ENCODE measurements around the gene MRPS18B.
A peak's percentile ranks its signal among the peaks of the same experiment; 100 is the strongest.

The MRPS18B gene

DNA sequence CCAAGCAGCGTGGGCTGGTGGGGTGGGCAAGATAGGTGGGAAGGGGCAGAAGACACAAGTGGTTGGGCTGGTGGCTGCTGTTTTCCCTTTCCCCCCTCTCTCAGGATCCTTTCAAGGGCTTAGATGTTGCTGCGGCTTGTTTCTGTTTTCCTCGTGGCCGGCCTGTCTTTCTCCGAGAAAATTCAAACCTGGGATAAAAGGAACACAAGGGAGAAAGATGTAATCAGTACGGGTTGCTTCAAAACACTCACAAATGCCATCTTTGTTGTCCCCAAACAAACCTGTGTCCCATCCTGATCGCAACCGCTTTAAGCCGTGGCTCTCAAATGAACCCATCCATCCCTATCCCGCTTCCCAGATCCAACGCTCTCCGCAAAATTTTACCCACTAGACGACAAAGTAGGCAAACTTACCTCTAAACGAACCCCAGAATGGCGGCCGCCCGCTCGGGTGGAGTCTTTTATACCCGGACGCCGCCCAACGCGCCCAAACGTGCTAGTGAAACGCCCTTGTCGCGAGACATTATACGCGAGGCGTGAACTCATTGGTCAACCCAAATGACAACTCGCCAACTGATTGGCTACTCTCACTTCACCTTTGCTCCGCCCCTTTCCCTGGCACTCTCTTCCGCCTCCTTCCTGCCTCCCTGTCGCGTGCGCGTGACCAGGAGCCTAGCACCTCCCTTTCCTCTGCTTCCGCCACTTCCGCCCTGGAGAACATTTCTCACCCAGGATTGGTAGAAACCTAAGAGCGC, 652 bp upstream of the MRPS18B start, which contains the start of gene PPP1R10:
Gene PPP1R10, minus strand, starts transcription at position 433 of the 754 bp plus-strand sequence. CDS start 7,299 bp downstream, outside the sequence.
- Histone ChIP-seq H3K9ac (ENCODE audit: low read length) (peak within 1 kb of the TSS; percentile 100), H3K36me3 (ENCODE audit: insufficient read depth, low read length) (peaks cover 36% of the 10 kb centered on the region), H3K4me1 (ENCODE audit: insufficient read depth, low read length) (peaks cover 33% of the 10 kb centered on the region), H3K27me3 (ENCODE audit: control insufficient read depth in 1 of 2, insufficient read depth in 2 of 2, low read length in 2 of 2) (no peaks in the 10 kb centered on the region), H3K4me3 (ENCODE audit: low read depth in 1 of 2, low read length in 2 of 2) (peak within 1 kb of the TSS; percentile 76 to 96), H3K27ac (ENCODE audit: low read depth, low read length) (peak within 1 kb of the TSS; percentile 90), H3K9me3 (ENCODE audit: low read length) (no peaks in the 10 kb centered on the region)

DNA sequence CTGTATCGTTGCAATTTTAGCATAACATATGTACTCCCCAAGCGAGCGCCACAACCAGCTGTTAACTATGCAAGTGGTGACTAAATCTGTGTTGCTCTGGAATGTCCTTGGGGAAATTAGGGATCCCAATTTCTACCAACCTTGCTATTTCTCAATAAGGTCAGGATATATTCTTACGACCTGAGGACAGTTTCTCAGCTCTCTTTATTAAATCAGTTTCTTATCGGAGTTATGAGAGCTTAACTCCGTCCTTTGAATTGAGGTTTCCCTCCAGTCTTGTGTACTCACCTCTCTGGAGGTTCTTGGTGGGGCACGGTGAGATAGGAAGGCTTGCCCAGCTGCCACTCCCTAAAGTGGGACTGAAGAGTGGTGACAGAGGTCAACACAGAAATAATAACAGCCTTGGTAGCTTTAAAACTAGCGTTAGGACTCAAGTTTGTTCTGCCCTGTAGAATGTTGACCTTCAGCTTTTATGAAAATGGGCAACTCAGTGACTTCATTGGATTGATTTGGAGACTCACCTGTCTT, 694 bp downstream of the MRPS18B start:
- peak overlapping the region; percentile 38 to 67 for H3K4me3 ChIP-seq (ENCODE audit: low read depth in 1 of 2, low read length in 2 of 2)
- peak overlapping the region; percentile 81 for H3K9ac ChIP-seq (ENCODE audit: low read length)
- no peaks in the 10 kb centered on the region for H3K9me3 ChIP-seq (ENCODE audit: low read length)
- no peaks in the 10 kb centered on the region for H3K27me3 ChIP-seq (ENCODE audit: control insufficient read depth in 1 of 2, insufficient read depth in 2 of 2, low read length in 2 of 2)
- H3K27ac ChIP-seq (ENCODE audit: low read depth, low read length) = peak overlapping the region; percentile 62
- peaks cover 20% of the 10 kb centered on the region for H3K4me1 ChIP-seq (ENCODE audit: insufficient read depth, low read length)
- H3K36me3 ChIP-seq (ENCODE audit: insufficient read depth, low read length) = peaks cover 43% of the 10 kb centered on the region

DNA sequence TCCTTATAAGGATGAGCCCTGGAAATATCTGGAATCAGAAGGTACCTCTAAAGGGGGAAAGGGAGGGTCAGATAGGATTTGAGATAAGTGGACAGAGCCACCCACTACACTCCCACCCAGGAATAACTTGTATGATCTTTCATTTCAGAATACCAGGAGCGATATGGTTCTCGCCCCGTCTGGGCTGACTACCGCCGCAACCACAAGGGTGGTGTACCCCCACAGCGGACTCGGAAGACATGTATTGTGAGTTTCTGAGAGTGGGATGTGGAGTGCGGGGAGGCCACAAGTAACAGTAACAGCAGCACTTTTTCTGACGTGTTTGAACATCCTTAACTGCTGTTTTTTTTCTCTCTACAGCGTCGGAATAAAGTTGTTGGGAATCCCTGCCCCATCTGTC, 1.9 kb downstream of the MRPS18B start:
- H3K36me3 ChIP-seq (ENCODE audit: insufficient read depth, low read length) = peaks cover 46% of the 10 kb centered on the region
- H3K4me3 ChIP-seq (ENCODE audit: low read depth in 1 of 2, low read length in 2 of 2) = no peak overlapping the region
- H3K9ac ChIP-seq (ENCODE audit: low read length) = no peak overlapping the region
- H3K27me3 ChIP-seq (ENCODE audit: control insufficient read depth in 1 of 2, insufficient read depth in 2 of 2, low read length in 2 of 2) = no peaks in the 10 kb centered on the region
- H3K9me3 ChIP-seq (ENCODE audit: low read length) = no peaks in the 10 kb centered on the region
- no peak overlapping the region for H3K27ac ChIP-seq (ENCODE audit: low read depth, low read length)
- peaks cover 8% of the 10 kb centered on the region for H3K4me1 ChIP-seq (ENCODE audit: insufficient read depth, low read length)

DNA sequence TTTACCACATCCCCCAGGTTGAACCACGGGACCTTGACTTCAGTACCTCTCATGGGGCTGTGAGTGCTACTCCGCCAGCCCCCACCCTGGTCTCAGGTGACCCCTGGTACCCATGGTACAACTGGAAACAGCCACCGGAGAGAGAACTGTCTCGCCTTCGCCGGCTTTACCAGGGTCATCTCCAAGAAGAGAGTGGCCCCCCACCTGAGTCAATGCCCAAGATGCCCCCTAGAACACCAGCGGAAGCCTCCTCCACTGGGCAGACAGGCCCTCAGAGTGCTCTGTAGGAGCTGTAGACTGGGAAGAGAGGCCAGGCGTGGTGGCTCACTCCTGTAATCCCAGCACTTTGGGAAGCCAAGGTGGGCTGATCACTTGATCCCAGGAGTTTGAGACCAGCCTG, 7.9 kb downstream of the MRPS18B start:
- Histone ChIP-seq H3K4me3 (ENCODE audit: low read depth in 1 of 2, low read length in 2 of 2) (no peak overlapping the region), H3K36me3 (ENCODE audit: insufficient read depth, low read length) (peaks cover 53% of the 10 kb centered on the region)

DNA sequence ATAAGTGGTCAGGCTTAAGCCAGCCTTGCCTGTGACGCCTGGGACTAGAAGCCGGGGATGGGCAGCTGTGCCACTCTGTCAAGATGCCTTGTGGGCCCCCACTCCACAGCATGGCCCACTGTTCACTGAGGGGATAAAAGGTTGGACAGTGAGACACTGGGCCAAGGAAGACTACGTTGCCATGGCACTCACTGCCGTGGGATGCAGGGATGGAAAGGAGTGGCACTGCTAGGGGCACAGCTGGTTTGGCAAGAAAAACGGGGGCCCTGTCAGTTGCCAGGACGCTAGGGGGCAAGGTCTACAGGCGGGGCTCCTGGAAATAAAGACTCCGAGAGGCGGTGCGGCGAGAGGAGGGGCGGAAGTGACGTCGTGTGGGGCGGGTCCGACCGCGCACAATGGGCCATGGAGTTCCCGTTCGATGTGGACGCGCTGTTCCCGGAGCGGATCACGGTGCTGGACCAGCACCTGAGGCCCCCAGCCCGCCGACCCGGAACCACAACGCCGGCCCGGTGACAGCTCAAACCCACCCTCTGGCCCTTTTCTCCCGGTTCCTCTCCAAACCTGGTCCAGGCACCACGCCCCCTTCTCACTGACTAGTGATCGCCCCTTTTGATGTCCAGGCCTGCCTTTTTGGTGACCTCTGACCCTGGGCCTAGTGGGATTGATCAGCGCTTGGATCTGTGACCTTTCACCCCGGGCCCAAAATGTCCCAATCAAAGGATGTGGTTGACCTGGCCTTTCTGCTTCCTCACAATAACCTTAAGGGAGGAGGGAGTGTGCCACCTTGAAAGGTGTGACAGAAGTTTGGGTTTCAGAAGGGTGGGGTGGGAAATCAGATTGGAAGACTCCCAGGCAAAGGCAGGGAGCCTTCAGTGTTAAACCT, 9.1 kb downstream of the MRPS18B start, which contains the start of gene ATAT1:
Gene ATAT1, plus strand, starts transcription at position 391 of the 883 bp plus-strand sequence.
- no peaks in the 10 kb centered on the region for H3K27me3 ChIP-seq (ENCODE audit: control insufficient read depth in 1 of 2, insufficient read depth in 2 of 2, low read length in 2 of 2)
- peak within 1 kb of the TSS; percentile 97 for H3K9ac ChIP-seq (ENCODE audit: low read length)
- H3K36me3 ChIP-seq (ENCODE audit: insufficient read depth, low read length) = peaks cover 42% of the 10 kb centered on the region
- peak within 1 kb of the TSS; percentile 85 for H3K27ac ChIP-seq (ENCODE audit: low read depth, low read length)
- H3K4me3 ChIP-seq (ENCODE audit: low read depth in 1 of 2, low read length in 2 of 2) = peak within 1 kb of the TSS; percentile 52 to 92
- no peaks in the 10 kb centered on the region for H3K9me3 ChIP-seq (ENCODE audit: low read length)
- peaks cover 11% of the 10 kb centered on the region for H3K4me1 ChIP-seq (ENCODE audit: insufficient read depth, low read length)

More for the DNA sequence above, 7.9 kb downstream of the MRPS18B start:
- no peaks in the 10 kb centered on the region for H3K27me3 ChIP-seq (ENCODE audit: control insufficient read depth in 1 of 2, insufficient read depth in 2 of 2, low read length in 2 of 2)
- H3K4me1 ChIP-seq (ENCODE audit: insufficient read depth, low read length) = peaks cover 11% of the 10 kb centered on the region
- no peaks in the 10 kb centered on the region for H3K9me3 ChIP-seq (ENCODE audit: low read length)
- H3K27ac ChIP-seq (ENCODE audit: low read depth, low read length) = no peak overlapping the region
- H3K9ac ChIP-seq (ENCODE audit: low read length) = no peak overlapping the region

DNA sequence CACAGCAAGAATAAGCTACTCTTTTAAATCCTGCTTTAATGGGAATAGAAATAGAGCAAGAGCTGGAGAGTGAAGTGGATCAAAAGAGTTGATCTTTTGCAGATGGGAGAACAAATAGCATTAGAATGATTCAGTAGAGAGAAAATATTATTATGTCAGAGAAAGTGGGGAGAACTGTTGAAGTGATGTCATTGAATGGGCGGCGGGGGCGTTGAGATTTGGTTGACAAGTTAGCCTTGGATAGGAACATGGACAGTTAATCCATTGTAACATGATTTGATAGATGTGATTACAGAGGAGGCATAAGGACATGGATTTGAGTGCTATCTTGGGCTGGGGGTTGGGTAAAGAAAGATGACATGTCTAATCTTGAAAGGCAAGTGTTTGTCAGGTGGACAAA, 18.2 kb downstream of the MRPS18B start:
- H3K9me3 ChIP-seq (ENCODE audit: low read length) = no peaks in the 10 kb centered on the region
- no peaks in the 10 kb centered on the region for H3K4me1 ChIP-seq (ENCODE audit: insufficient read depth, low read length)
- no peak overlapping the region for H3K4me3 ChIP-seq (ENCODE audit: low read depth in 1 of 2, low read length in 2 of 2)
- H3K27me3 ChIP-seq (ENCODE audit: control insufficient read depth in 1 of 2, insufficient read depth in 2 of 2, low read length in 2 of 2) = no peaks in the 10 kb centered on the region
- H3K36me3 ChIP-seq (ENCODE audit: insufficient read depth, low read length) = peaks cover 18% of the 10 kb centered on the region
- H3K9ac ChIP-seq (ENCODE audit: low read length) = no peak overlapping the region
- no peak overlapping the region for H3K27ac ChIP-seq (ENCODE audit: low read depth, low read length)

DNA sequence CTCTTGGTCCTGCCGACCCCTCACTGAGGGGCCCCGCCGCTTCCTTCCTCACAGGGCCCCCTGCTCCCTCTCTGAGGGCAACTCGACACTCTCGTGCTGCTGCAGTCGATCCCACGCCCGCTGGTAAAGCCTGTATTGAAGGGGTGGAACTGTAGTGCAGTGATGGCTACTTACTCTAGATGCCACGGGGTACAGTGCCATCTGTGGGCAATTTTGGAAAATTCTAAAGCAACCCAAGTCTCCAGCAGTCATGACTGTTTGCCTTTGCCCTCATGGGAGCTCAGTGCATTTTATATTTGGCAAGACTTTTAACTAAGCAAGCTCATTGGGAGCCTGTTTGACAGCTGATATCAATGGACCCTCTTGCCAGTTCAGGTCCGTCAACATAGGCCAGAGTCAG, 22.8 kb downstream of the MRPS18B start:
- Histone ChIP-seq H3K9ac (ENCODE audit: low read length) (no peak overlapping the region), H3K27me3 (ENCODE audit: control insufficient read depth in 1 of 2, insufficient read depth in 2 of 2, low read length in 2 of 2) (no peaks in the 10 kb centered on the region), H3K36me3 (ENCODE audit: insufficient read depth, low read length) (peaks cover 19% of the 10 kb centered on the region), H3K4me3 (ENCODE audit: low read depth in 1 of 2, low read length in 2 of 2) (no peak overlapping the region), H3K4me1 (ENCODE audit: insufficient read depth, low read length) (no peaks in the 10 kb centered on the region), H3K9me3 (ENCODE audit: low read length) (no peaks in the 10 kb centered on the region), H3K27ac (ENCODE audit: low read depth, low read length) (no peak overlapping the region)

DNA sequence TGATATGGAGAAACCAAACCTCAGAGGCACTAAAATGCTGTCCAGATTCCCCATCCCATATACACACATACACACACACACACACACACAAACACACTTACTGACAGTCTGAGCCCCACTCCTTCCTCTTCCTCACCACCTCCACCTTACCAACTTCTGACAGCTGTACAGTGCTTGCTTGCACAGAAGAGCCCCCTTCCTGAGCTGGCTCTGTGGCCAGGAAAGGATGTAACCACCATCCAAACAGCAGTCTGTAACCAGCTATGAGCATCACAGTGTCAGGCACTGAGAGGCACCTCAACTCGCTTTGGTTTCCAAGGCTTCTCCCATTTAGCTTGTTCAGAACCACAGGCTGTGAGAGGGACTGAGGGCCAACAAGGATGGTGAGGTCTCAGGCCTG, 23.4 kb downstream of the MRPS18B start:
- H3K36me3 ChIP-seq (ENCODE audit: insufficient read depth, low read length) = peaks cover 19% of the 10 kb centered on the region
- H3K27ac ChIP-seq (ENCODE audit: low read depth, low read length) = no peak overlapping the region

DNA sequence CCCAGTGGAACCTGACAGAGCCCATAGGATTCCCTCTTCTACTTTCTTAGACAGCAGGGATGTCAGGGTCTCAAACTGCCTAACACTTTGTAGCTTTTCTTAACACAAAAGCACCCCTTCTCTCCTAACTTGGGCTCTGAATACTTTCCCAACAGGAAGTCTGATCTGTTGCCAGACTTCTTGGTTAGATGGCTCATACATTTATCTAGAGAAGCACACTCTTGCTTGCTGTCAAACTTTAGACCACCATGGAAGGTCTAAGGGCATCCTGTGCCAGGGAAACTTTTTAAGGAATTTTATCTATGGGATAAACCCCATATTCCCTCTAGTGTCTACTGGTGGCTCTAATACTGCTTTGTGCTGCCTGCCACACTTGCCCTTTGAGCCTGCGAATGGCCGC, 26.0 kb downstream of the MRPS18B start:
- peaks cover 19% of the 10 kb centered on the region for H3K36me3 ChIP-seq (ENCODE audit: insufficient read depth, low read length)
- H3K27ac ChIP-seq (ENCODE audit: low read depth, low read length) = no peak overlapping the region
- H3K27me3 ChIP-seq (ENCODE audit: control insufficient read depth in 1 of 2, insufficient read depth in 2 of 2, low read length in 2 of 2) = no peaks in the 10 kb centered on the region
- no peaks in the 10 kb centered on the region for H3K9me3 ChIP-seq (ENCODE audit: low read length)
- no peak overlapping the region for H3K9ac ChIP-seq (ENCODE audit: low read length)
- H3K4me1 ChIP-seq (ENCODE audit: insufficient read depth, low read length) = peaks cover 14% of the 10 kb centered on the region
- H3K4me3 ChIP-seq (ENCODE audit: low read depth in 1 of 2, low read length in 2 of 2) = no peak overlapping the region

More for the DNA sequence above, 23.4 kb downstream of the MRPS18B start:
- H3K9ac ChIP-seq (ENCODE audit: low read length) = no peak overlapping the region
- peaks cover under 1% of the 10 kb centered on the region for H3K4me1 ChIP-seq (ENCODE audit: insufficient read depth, low read length)
- H3K9me3 ChIP-seq (ENCODE audit: low read length) = no peaks in the 10 kb centered on the region
- H3K27me3 ChIP-seq (ENCODE audit: control insufficient read depth in 1 of 2, insufficient read depth in 2 of 2, low read length in 2 of 2) = no peaks in the 10 kb centered on the region
- no peak overlapping the region for H3K4me3 ChIP-seq (ENCODE audit: low read depth in 1 of 2, low read length in 2 of 2)

DNA sequence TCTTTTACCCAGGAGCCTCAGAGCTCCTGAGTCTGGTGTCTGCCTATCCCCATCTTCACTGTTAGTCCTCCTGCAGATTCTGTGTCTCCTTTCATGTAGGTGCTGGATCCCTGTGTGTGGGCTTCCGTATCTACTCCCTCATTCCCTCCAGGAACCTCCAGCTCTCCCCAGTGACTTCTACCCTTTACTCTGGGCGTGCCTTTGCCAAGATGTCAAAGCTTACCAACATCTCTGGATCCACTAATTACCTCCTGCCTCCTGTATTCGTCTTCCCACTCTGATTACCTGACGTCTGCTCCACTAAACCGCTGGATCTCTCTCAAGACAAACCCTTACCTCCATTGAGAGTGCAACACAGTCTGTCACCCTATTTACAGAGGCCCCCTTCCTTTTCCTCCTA, 27.1 kb downstream of the MRPS18B start:
- Histone ChIP-seq H3K27me3 (ENCODE audit: control insufficient read depth in 1 of 2, insufficient read depth in 2 of 2, low read length in 2 of 2) (no peaks in the 10 kb centered on the region), H3K27ac (ENCODE audit: low read depth, low read length) (no peak overlapping the region), H3K9me3 (ENCODE audit: low read length) (no peaks in the 10 kb centered on the region), H3K36me3 (ENCODE audit: insufficient read depth, low read length) (peaks cover 23% of the 10 kb centered on the region), H3K4me1 (ENCODE audit: insufficient read depth, low read length) (peaks cover 14% of the 10 kb centered on the region), H3K9ac (ENCODE audit: low read length) (no peak overlapping the region), H3K4me3 (ENCODE audit: low read depth in 1 of 2, low read length in 2 of 2) (no peak overlapping the region)

DNA sequence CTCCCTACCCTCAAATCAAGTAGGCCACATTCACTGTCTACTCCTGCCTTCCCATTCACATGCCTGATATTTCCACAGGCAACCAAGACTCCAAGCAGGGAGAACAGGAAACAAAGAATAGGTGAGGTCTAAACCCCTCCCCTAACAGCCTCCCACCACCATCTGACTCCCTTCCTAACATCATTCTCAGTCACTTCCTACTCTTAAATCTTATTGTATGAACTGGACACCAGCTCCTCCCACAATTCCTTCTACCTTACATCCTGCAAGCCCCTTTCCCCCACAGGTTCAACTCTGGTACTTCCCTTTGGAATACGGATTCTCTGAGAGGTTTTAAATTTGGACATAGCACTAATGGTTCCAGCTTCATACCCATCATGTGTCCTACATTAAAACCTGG, 28.3 kb downstream of the MRPS18B start:
- Histone ChIP-seq H3K36me3 (ENCODE audit: insufficient read depth, low read length) (peaks cover 17% of the 10 kb centered on the region), H3K4me3 (ENCODE audit: low read depth in 1 of 2, low read length in 2 of 2) (no peak overlapping the region), H3K27me3 (ENCODE audit: control insufficient read depth in 1 of 2, insufficient read depth in 2 of 2, low read length in 2 of 2) (no peaks in the 10 kb centered on the region), H3K27ac (ENCODE audit: low read depth, low read length) (peak overlapping the region; percentile 98), H3K9me3 (ENCODE audit: low read length) (no peaks in the 10 kb centered on the region), H3K4me1 (ENCODE audit: insufficient read depth, low read length) (peaks cover 14% of the 10 kb centered on the region), H3K9ac (ENCODE audit: low read length) (peak overlapping the region; percentile 3)

Data from muscle layer of colon (tissue), 2 donors.